ENCODE results near the gene LMBR1L. TPM values are rescaled to one million over a fixed set of nuclear protein-coding genes. Genes with fewer than 3 reads are reported as not detected.

LMBR1L gene
- total and polyA plus RNA-seq, 2 of the 13 experiments (the other 11 are each of a cell fraction or from before 2014, with no cell fraction given): 12.2 to 65.9 TPM

- TF ChIP-seq ESRRA (CRISPR knock-in tag; IDR thresholded peaks at IDR 0.05; ENCODE audit: low read depth) (no peak), TBL1XR1 (IDR thresholded peaks at IDR 0.05; ENCODE audit: borderline replicate concordance, low read length, partially characterized antibody) (no peak), LCORL (IDR thresholded peaks at IDR 0.05) (no peak), LCORL (CRISPR knock-in tag; IDR thresholded peaks at IDR 0.05) (no peak), ZNF225 (CRISPR knock-in tag; IDR thresholded peaks at IDR 0.05) (0 out of 2 replicates have a peak, but pooled peaks have one; percentile 52), ATF7-NPFF (CRISPR knock-in tag; IDR thresholded peaks at IDR 0.05; ENCODE audit: low read depth) (no peak), THRA (CRISPR knock-in tag; IDR thresholded peaks at IDR 0.05; ENCODE audit: borderline replicate concordance) (no peak), CHD4 (IDR thresholded peaks at IDR 0.05; ENCODE audit: borderline replicate concordance, low read length) (no peak), ZNF280B (CRISPR knock-in tag; IDR thresholded peaks at IDR 0.05; ENCODE audit: borderline replicate concordance) (no peak), SALL1 (CRISPR knock-in tag; IDR thresholded peaks at IDR 0.05) (peak; percentile 37; the same call in 1 of the 2 replicates), PHF8 (CRISPR knock-in tag; IDR thresholded peaks at IDR 0.05) (0 out of 2 replicates have a peak, but pooled peaks have one; percentile 29), ZNF18 (CRISPR knock-in tag; IDR thresholded peaks at IDR 0.05; ENCODE audit: insufficient replicate concordance) (no peak), HHEX (CRISPR knock-in tag; IDR thresholded peaks at IDR 0.05) (no peak), MEIS1 (CRISPR knock-in tag; IDR thresholded peaks at IDR 0.05; ENCODE audit: borderline replicate concordance) (no peak), ZHX2 (IDR thresholded peaks at IDR 0.05; ENCODE audit: low read depth) (no peak), ZHX2 (CRISPR knock-in tag; IDR thresholded peaks at IDR 0.05; ENCODE audit: borderline replicate concordance) (no peak), ZNF12 (CRISPR knock-in tag; IDR thresholded peaks at IDR 0.05) (no peak), ZNF782 (CRISPR knock-in tag; IDR thresholded peaks at IDR 0.05; ENCODE audit: borderline replicate concordance) (no peak), YEATS2 (CRISPR knock-in tag; IDR thresholded peaks at IDR 0.05; ENCODE audit: borderline replicate concordance) (no peak)
Observed at GRCh38 chr12:49088150-49088931, 22.3 kb downstream of the LMBR1L start (continued).
